Measurements from ENCODE around the gene NME3.

DNA sequence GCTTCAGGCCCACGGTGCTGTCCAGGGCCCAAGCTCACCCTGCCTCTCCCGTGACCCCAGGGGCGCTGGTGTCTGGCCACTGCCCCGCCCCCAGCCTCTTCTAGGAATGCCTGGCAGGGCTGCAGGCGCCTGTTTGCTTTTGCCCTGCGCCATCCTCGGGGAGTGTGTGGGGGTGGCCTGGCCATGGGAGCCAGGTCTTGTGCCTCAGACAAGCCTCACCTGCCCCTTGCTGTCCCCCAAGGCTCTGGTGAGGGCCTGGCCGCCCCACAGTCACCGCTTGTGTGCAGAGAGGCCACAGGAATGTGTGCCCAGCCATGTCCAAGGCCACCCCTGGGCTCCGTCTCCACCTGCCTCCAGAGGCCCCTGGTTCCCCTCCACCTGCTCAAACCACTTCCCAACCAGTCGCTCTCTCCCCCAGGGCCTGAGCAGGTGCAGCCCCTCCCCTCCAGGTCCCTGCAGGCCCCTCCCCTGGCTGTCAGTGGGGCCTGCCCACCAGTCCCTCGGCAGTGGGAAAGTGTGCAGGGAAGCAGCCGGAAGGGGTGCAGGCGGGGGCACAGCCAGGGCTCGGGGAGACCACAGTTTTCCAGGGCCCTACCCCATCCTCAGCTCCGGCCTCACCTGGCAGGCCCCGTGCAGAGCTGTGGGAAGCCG, 23.0 kb upstream of the NME3 start:
- TF ChIP-seq, protein P1, sequence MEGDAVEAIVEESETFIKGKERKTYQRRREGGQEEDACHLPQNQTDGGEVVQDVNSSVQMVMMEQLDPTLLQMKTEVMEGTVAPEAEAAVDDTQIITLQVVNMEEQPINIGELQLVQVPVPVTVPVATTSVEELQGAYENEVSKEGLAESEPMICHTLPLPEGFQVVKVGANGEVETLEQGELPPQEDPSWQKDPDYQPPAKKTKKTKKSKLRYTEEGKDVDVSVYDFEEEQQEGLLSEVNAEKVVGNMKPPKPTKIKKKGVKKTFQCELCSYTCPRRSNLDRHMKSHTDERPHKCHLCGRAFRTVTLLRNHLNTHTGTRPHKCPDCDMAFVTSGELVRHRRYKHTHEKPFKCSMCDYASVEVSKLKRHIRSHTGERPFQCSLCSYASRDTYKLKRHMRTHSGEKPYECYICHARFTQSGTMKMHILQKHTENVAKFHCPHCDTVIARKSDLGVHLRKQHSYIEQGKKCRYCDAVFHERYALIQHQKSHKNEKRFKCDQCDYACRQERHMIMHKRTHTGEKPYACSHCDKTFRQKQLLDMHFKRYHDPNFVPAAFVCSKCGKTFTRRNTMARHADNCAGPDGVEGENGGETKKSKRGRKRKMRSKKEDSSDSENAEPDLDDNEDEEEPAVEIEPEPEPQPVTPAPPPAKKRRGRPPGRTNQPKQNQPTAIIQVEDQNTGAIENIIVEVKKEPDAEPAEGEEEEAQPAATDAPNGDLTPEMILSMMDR (conservative IDR thresholded peaks at IDR 0.05 in 1 of 2, IDR thresholded peaks at IDR 0.05 in 1 of 2; ENCODE audit: extremely low read depth in 1 of 2, insufficient read depth in 1 of 2, low read depth in 1 of 2, low read length in 2 of 2), result no peak
- TF ChIP-seq EZH2 (IDR thresholded peaks at IDR 0.05; ENCODE audit: borderline replicate concordance, low read length), result no peak
